H9 (cell line): Measurements from ENCODE around the gene CCR7. TPM values are rescaled to one million over a fixed set of nuclear protein-coding genes. Genes with fewer than 3 reads are reported as not detected.

ENCODE experiments used
- DNase-seq: peaks from one replicate; pipeline ENCODE4 v3.0.0-alpha.2; 2017
- H2AFZ ChIP-seq: one replicate; pipeline ENCODE4 v1.6.1; 2013; ENCODE audit warnings: mild to moderate bottlenecking, low read length, control low read depth, moderate library complexity
- H2AK5ac ChIP-seq: 2 replicates; pipeline ENCODE4 v1.6.1; 2013; ENCODE audit warnings: low read length, control low read depth, mixed read lengths; ENCODE audit not compliant: insufficient read length
- H2BK120ac ChIP-seq: one replicate; pipeline ENCODE4 v1.6.1; 2013; ENCODE audit warnings: low read depth, mild to moderate bottlenecking, low read length, control low read depth, inconsistent platforms; ENCODE audit not compliant: poor library complexity, severe bottlenecking
- H2BK12ac ChIP-seq: 2 replicates; pipeline ENCODE4 v1.6.1; 2013; ENCODE audit warnings: low read length, control low read depth, mixed read lengths, low read depth; ENCODE audit not compliant: insufficient read length
- H2BK15ac ChIP-seq: 2 replicates; pipeline ENCODE4 v1.6.1; 2013; ENCODE audit warnings: low read depth, low read length, control low read depth
- H2BK20ac ChIP-seq: one replicate; pipeline ENCODE4 v1.6.1; 2013; ENCODE audit warnings: low read depth, mild to moderate bottlenecking, low read length, control low read depth, inconsistent platforms; ENCODE audit not compliant: poor library complexity, severe bottlenecking
- H2BK5ac ChIP-seq: 2 replicates; pipeline ENCODE4 v1.6.1; 2013; ENCODE audit warnings: low read length, control low read depth, mixed read lengths; ENCODE audit not compliant: insufficient read length
- H3K14ac ChIP-seq: 2 replicates; pipeline ENCODE4 v1.6.1; 2013; ENCODE audit warnings: low read length, control low read depth; ENCODE audit not compliant: insufficient read depth
- H3K18ac ChIP-seq: 2 replicates; pipeline ENCODE4 v1.6.1; 2013; ENCODE audit warnings: low read depth, mild to moderate bottlenecking, mixed read lengths, low read length, control low read depth; ENCODE audit not compliant: insufficient read length
- H3K23ac ChIP-seq: 2 replicates; pipeline ENCODE4 v1.6.1; 2013; ENCODE audit warnings: low read length, control low read depth, mixed read lengths, low read depth; ENCODE audit not compliant: insufficient read length
- H3K23me2 ChIP-seq: 2 replicates; pipeline ENCODE4 v1.6.1; 2013; ENCODE audit warnings: low read depth, mild to moderate bottlenecking, mixed read lengths, low read length, control low read depth; ENCODE audit not compliant: insufficient read length, poor library complexity, severe bottlenecking
- H3K27ac ChIP-seq: 2 replicates; pipeline ENCODE4 v1.5.1; 2013; ENCODE audit warnings: low read length, control low read depth, mixed read lengths, low read depth; ENCODE audit not compliant: insufficient read length
- H3K27me3 ChIP-seq: 2 replicates; pipeline ENCODE4 v1.6.1; 2013; ENCODE audit warnings: low read length, control low read depth, inconsistent platforms; ENCODE audit not compliant: insufficient read depth
- H3K4ac ChIP-seq: 2 replicates; pipeline ENCODE4 v1.6.1; 2013; ENCODE audit warnings: low read depth, mild to moderate bottlenecking, control low read depth, inconsistent platforms, low read length, moderate library complexity
- H3K4me1 ChIP-seq: 2 replicates; pipeline ENCODE4 v1.6.1; 2013; ENCODE audit warnings: low read length, control low read depth, inconsistent platforms; ENCODE audit not compliant: insufficient read depth
- H3K4me2 ChIP-seq: 2 replicates; pipeline ENCODE4 v1.6.1; 2013; ENCODE audit warnings: low read length, control low read depth, mixed read lengths; ENCODE audit not compliant: insufficient read length, insufficient read depth
- H3K56ac ChIP-seq: 2 replicates; pipeline ENCODE4 v1.6.1; 2013; ENCODE audit warnings: low read depth, mild to moderate bottlenecking, mixed read lengths, low read length, control low read depth; ENCODE audit not compliant: insufficient read length
- H3K79me1 ChIP-seq: 2 replicates; pipeline ENCODE4 v1.6.1; 2013; ENCODE audit warnings: low read depth, mild to moderate bottlenecking, moderate library complexity, low read length, control low read depth, inconsistent platforms; ENCODE audit not compliant: insufficient read depth, poor library complexity, severe bottlenecking
- H3K79me2 ChIP-seq: 2 replicates; pipeline ENCODE4 v1.6.1; 2013; ENCODE audit warnings: low read length, control low read depth, inconsistent platforms; ENCODE audit not compliant: insufficient read depth
- H3K9ac ChIP-seq: 2 replicates; pipeline ENCODE4 v1.6.1; 2013; ENCODE audit warnings: low read length, control low read depth, mixed read lengths; ENCODE audit not compliant: insufficient read length; ENCODE audit errors: extremely low read depth
- H3K9me3 ChIP-seq: one replicate; pipeline ENCODE4 v1.6.1; 2013; ENCODE audit warnings: low read depth, low read length, inconsistent platforms; ENCODE audit not compliant: control insufficient read depth
- H3T11ph ChIP-seq: one replicate; pipeline ENCODE4 v1.6.1; 2013; ENCODE audit warnings: mild to moderate bottlenecking, low read length, control low read depth, inconsistent platforms
- H4K20me1 ChIP-seq: one replicate; pipeline ENCODE4 v1.6.1; 2013; ENCODE audit not compliant: control insufficient read depth, insufficient read length, insufficient read depth
- H4K5ac ChIP-seq: 2 replicates; pipeline ENCODE4 v1.6.1; 2013; ENCODE audit warnings: low read depth, mild to moderate bottlenecking, mixed read lengths, low read length, control low read depth; ENCODE audit not compliant: insufficient read length
- H4K8ac ChIP-seq: replicated peaks from 2 replicates; pipeline ENCODE4 v1.6.1; 2013; ENCODE audit warnings: low read length, control low read depth, mixed read lengths, low read depth; ENCODE audit not compliant: insufficient read length
- H4K91ac ChIP-seq: 2 replicates; pipeline ENCODE4 v1.6.1; 2013; ENCODE audit warnings: low read depth, mild to moderate bottlenecking, moderate library complexity, mixed read lengths, low read length, control low read depth; ENCODE audit not compliant: insufficient read length
- H3K27ac Mint-ChIP-seq, 3 experiments: 2 replicates in 2 of 3; 3 replicates in 1 of 3; pipeline ENCODE4 v1.8.0; 2020 to 2021; ENCODE audit warnings: mixed read lengths in 3 of 3, mild to moderate bottlenecking in 1 of 3, moderate library complexity in 1 of 3
- H3K27me3 Mint-ChIP-seq: 2 replicates; pipeline ENCODE4 v1.8.0; 2021; ENCODE audit warnings: low read depth, mild to moderate bottlenecking, moderate library complexity, mixed read lengths
- H3K36me3 Mint-ChIP-seq, 3 experiments: 2 replicates in 2 of 3; 3 replicates in 1 of 3; pipeline ENCODE4 v1.8.0; 2020 to 2021; ENCODE audit warnings: low read depth in 3 of 3, mixed read lengths in 3 of 3; ENCODE audit not compliant: insufficient read depth in 1 of 3
- H3K4me1 Mint-ChIP-seq, 2 experiments: 2 replicates each; pipeline ENCODE4 v1.8.0; 2020; ENCODE audit warnings: mixed read lengths in 2 of 2
- H3K4me3 Mint-ChIP-seq, 2 experiments: 2 replicates in 1 of 2; 3 replicates in 1 of 2; pipeline ENCODE4 v1.8.0; 2020 to 2021; ENCODE audit warnings: mild to moderate bottlenecking in 2 of 2, mixed read lengths in 2 of 2, moderate library complexity in 1 of 2
- H3K9me3 Mint-ChIP-seq, 2 experiments: 2 replicates in 1 of 2; 3 replicates in 1 of 2; pipeline ENCODE4 v1.8.0; 2020; ENCODE audit warnings: mild to moderate bottlenecking in 2 of 2, mixed read lengths in 2 of 2, moderate library complexity in 1 of 2
- CTCF ChIP-seq: fragments of 200-600 bp; sonication (generic); conservative IDR thresholded peaks from 3 replicates; pipeline ENCODE4 v1.8.0; 2021; ENCODE audit warnings: antibody characterized with exemption, mild to moderate bottlenecking
- WGBS: extraction: QIAGEN DNeasy Blood & Tissue Kit; methylation state at CpG from one replicate; pipeline ENCODE4 v1.1.7; 2013; ENCODE audit warnings: missing lambda C conversion rate, low lambda C conversion rate, mixed read lengths; ENCODE audit not compliant: insufficient read length; ENCODE audit errors: extremely low coverage; 5-methylcytosine and 5-hydroxymethylcytosine counted together
- total RNA-seq: library from RNA; stranded (reverse); gene quantifications from 2 replicates; pipeline ENCODE4 v1.2.1, GENCODE V29; 2021

Gene CCR7
- total RNA-seq, 1 experiment from 2014 or later = 0.31 TPM

DNA sequence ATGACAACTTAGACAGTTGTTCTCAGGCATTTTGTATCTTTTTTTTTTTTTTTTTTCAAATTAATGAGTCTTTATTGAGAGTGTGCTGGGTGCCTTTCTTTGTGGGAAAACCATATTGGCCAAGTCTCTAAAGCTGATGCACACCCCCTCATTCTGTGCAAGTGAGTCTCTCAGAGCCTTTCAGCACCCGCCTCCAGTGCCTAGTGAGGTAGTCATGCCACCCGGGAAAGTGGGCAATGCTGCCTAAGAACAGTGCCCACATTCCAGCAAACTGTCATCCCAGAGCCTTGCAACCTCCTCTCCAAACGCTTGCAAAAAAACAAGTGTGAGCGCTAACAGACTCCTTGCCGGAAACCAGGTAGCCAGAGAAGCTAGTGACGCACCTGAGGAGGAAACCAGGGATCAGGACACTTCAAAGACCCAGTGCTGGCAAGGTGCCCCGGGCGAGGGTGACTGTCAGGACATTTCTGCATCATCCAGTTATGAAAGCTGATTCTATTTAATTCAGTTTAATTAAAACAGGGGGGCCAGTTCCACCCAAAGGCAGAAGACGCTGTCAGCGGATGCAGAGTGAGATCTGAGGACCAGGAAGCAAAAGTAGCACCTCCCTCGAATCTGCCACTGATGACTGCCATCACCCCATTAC lies 47.5 kb upstream of the CCR7 start:
- Histone ChIP-seq H4K20me1 (no peaks in the 10 kb centered on the region), H3K56ac (no peak overlapping the region), H3K9ac (no peak overlapping the region), H2BK20ac (no peak overlapping the region), H2BK120ac (no peak overlapping the region), H3K4me1 (peaks cover 5% of the 10 kb centered on the region; the same call in 1 of the 2 replicates), H2BK5ac (no peak overlapping the region), H2AK5ac (no peak overlapping the region), H3K18ac (no peak overlapping the region), H4K91ac (no peak overlapping the region), H3K79me1 (no peaks in the 10 kb centered on the region), H3K4ac (no peak overlapping the region), H3K9me3 (no peaks in the 10 kb centered on the region), H3K4me2 (no peak overlapping the region), H3K79me2 (no peaks in the 10 kb centered on the region), H3K27ac (no peak overlapping the region), H2BK12ac (no peak overlapping the region), H3K27me3 (no peaks in the 10 kb centered on the region), H2AFZ (no peak overlapping the region), H3T11ph (no peak overlapping the region), H4K5ac (no peak overlapping the region), H4K8ac (no peak overlapping the region), H3K23me2 (no peaks in the 10 kb centered on the region), H3K14ac (no peak overlapping the region), H2BK15ac (no peak overlapping the region), H3K23ac (no peak overlapping the region)
- no peak for DNase-seq
- Mint-ChIP-seq H3K4me3 (no peak overlapping the region), H3K9me3 (no peaks in the 10 kb centered on the region), H3K4me1 (peaks cover 12 to 18% of the 10 kb centered on the region in 2 experiments), H3K27ac (0 out of 7 replicates have a peak overlapping the region, but pooled peaks of 1 of the 3 experiments have one; percentile 50), H3K27me3 (peaks cover 21% of the 10 kb centered on the region), H3K36me3 (no peaks in the 10 kb centered on the region; a peak in 1 of 7 replicates)
- no CpG with 5 or more reads among the region's 11 CpGs for WGBS
- TF ChIP-seq CTCF = no peak
